ENCODE results near the gene DTX3.

Gene DTX3

GRCh38 chr12:57585156-57585555 lies 19.5 kb upstream of the DTX3 start (continued):
- TF ChIP-seq BCL6B (tag by site-specific recombination; IDR thresholded peaks at IDR 0.05) (no peak), KLF1 (tag by site-specific recombination; IDR thresholded peaks at IDR 0.05) (no peak), ZBTB26 (tag by site-specific recombination; optimal IDR thresholded peaks at IDR 0.05) (no peak), ZNF639 (tag by site-specific recombination; IDR thresholded peaks at IDR 0.05) (no peak), ZNF18 (tag by site-specific recombination; IDR thresholded peaks at IDR 0.05) (no peak), ZNF792 (tag by site-specific recombination; IDR thresholded peaks at IDR 0.05) (no peak)

GRCh38 chr12:57586128-57586527 lies 18.5 kb upstream of the DTX3 start:
- H3K9me3 ChIP-seq (ENCODE audit: control insufficient read depth, insufficient read depth, low read depth, low read length): no peaks in the 10 kb centered on the region
- CTCF ChIA-PET: interaction anchor here (3.2 to 6.6 kb wide), 4 partner anchors 11 to 150 kb away, joined by 31 to 113 read pairs (median 36); partner anchors contain the start of gene B4GALNT1
- H3K4me3 ChIP-seq (ENCODE audit: low read depth, low read length): no peak overlapping the region
- POLR2A ChIA-PET: no interaction called here
- peaks cover 0 to 20% of the 10 kb centered on the region in 2 experiments; a peak in 1 of 3 replicates for H3K36me3 ChIP-seq (ENCODE audit: control insufficient read depth in 2 of 2, insufficient read depth in 1 of 2, low read length in 2 of 2)
- no peak overlapping the region for H3K27ac ChIP-seq (ENCODE audit: extremely low read depth, low read depth, low read length)
- H3K4me1 ChIP-seq (ENCODE audit: control insufficient read depth, insufficient read depth, low read length): peaks cover 5% of the 10 kb centered on the region
- TF ChIP-seq PRDM6 (tag by site-specific recombination; IDR thresholded peaks at IDR 0.05) (no peak), PRDM1 (tag by site-specific recombination; IDR thresholded peaks at IDR 0.05) (no peak), KLF8 (tag by site-specific recombination; IDR thresholded peaks at IDR 0.05) (no peak), ZSCAN4 (tag by site-specific recombination; IDR thresholded peaks at IDR 0.05) (no peak), ZNF16 (tag by site-specific recombination; IDR thresholded peaks at IDR 0.05; ENCODE audit: low read depth) (no peak), ZNF211 (tag by site-specific recombination; IDR thresholded peaks at IDR 0.05; ENCODE audit: low read depth) (no peak), SP7 (tag by site-specific recombination; IDR thresholded peaks at IDR 0.05) (no peak), ZNF785 (tag by site-specific recombination; IDR thresholded peaks at IDR 0.05) (no peak), ZNF623 (tag by site-specific recombination; IDR thresholded peaks at IDR 0.05) (no peak), INSM2 (tag by site-specific recombination; IDR thresholded peaks at IDR 0.05) (no peak), ZNF660 (tag by site-specific recombination; IDR thresholded peaks at IDR 0.05) (no peak), SP2 (tag by site-specific recombination; IDR thresholded peaks at IDR 0.05) (no peak), ZNF391 (tag by site-specific recombination; IDR thresholded peaks at IDR 0.05; ENCODE audit: borderline replicate concordance, low read depth) (no peak), ZNF148 (tag by site-specific recombination; IDR thresholded peaks at IDR 0.05; ENCODE audit: borderline replicate concordance) (no peak), ZNF558 (tag by site-specific recombination; IDR thresholded peaks at IDR 0.05) (no peak), MYNN (tag by site-specific recombination; IDR thresholded peaks at IDR 0.05; ENCODE audit: borderline replicate concordance) (no peak)
